HG02678 (cell line): Measurements from ENCODE around the gene TRPC6.

ENCODE experiments used
- ATAC-seq: cut with Tn5 transposase; IDR thresholded peaks from one replicate; pipeline ENCODE4 v1.9.1; 2021; ENCODE audit warnings: mild to moderate bottlenecking, moderate library complexity; ENCODE audit not compliant: unreplicated experiment

The TRPC6 gene

DNA sequence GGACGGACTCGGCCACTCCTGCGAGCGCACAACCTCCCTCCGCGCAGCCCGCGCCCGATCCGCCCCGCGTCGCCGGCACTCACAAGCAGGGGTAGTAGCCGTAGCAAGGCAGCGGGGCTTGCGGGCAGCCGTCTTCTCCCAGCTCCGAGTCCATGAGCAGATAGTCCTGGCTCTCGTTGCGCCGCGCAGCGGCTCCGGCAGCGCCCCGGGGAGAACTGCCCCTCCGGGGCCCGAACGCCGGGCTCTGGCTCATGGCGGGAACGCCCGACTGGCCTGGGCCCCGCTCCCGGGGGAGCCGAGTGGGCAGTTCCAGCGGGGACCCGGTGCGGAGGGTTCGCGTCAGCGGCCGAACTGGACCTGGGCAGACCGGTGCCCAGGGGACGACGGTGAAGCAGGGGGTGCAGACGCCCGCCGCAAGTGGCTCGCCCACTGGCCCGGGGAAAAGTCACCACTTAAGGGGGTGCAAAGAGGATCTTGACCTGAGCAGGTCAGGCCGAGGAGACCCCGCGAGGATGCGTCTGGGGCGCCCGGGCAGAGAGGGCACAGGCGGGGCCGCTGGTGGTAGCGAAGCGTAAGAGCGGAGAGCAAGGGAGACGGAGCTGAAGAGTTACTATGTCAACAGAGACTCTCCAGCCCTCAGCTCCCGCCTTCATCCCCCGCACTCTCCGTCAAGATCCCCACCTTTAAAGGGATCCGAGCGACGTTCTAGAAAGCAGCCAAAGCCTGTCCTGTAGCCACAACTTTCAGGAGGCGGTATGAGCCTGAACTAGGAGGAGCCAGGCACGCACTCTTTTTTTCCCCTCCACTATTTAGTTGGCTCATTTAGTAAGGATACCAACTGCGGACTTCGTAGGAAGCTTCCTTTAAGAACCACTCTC is at the start of gene TRPC6:
TRPC6 (minus strand) TSS at position 757 of the 878 bp plus-strand sequence; CDS start at position 253, 504 bp downstream.
- ATAC-seq, result no peak

DNA sequence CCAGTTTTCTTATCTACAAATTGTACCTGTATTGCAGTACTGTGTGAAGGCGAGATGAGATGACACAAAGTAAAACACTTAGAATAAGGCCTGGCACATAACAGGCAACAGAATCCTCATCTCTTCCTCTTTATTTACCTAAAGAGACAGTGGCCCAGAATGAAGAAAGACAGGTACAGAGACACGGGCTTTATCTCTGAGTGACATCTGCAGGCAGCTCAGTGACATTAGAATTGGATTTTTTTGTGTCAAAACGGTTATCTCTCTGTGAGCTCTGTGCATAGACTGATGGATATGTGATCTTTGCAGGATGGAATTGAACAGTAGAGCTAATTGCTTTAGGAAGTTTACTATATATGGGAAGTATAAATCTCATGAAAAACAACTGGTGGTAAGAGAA is 36.2 kb upstream of the TRPC6 start:
- ATAC-seq, result no peak

DNA sequence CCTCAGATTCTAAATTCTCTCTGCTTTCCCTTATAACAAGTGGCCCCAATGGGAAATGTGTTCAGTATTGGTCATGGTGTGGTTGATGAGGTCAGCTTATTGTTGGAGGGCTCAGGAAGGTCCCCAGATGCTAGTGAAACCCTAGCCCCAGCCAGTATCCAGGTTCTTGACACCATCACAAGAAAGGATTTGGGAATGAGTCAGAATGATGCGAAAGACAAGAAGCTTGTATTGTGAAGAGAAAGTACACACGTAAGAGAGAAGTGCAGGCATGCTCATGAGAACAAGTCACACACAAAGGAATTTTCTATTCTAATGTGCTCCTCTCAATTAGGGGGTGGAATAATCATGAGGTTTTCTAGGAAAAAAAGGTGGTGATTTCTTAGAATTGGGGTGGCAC is 34.9 kb upstream of the TRPC6 start:
- ATAC-seq, result no peak

DNA sequence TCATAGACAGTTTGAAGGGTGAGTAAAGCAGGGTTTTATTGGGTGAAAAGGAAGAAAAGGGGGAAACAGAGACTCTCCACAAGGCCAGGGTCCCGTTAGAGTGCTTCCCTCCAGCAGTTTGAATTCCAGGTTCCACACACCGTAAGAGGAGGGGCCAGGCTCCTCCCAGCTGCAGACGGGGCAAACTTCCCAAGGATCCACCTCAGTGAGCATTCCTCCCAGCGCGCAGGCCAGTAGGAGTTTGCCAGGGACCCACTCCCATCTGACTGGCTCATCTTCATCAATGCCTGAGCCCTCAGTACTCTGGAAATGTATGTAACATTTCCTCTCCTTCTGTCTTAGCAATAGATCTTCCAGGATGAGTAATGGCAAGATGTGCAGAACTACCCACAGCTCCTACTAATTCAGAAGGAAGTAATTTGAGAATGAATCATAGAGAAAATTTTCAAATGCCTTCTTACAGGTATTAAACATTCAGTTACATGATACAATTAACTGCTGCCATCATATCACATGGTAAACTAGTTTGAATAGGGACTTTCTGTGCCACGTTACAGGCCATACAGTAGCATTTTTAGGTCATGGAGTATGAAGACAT is 34.0 kb upstream of the TRPC6 start:
- no peak for ATAC-seq

DNA sequence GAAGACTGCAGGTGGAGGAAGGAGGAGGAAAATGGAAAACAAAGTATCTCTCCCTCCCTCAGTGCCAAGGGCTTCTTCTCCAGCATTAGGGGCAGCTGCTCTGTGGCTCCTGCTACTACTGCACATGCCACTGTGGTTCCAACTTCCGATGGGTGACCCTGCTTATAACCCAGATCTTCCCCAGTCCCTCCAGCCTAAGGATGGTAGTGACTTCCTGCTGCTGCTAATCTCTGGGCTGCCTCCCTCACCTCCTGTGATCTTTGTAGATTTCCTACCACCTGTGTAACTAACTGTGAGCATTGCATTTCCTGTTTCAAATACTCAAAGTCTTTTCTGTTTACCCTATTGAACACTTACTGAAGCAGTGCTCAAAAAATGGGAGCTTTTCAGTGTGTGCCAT is 28.7 kb upstream of the TRPC6 start:
- ATAC-seq, result no peak

DNA sequence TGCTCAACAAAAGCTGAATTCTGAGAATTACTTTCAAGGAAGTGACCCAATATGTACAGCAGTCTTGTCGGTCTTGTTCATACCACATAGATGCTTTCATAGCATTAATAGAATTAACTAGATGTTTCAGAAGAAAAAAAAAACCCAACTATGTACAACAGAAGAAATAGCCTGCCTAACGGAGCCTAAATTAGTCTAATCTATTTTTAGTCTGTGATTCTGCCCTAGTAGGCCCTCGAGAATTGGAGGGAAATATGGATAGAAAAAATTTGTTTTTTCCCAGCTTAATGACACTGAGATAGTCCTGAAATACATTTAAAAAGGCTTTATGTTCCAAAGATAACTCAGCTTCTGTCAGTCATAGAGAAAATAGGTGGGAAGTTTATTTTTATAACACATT is 17.1 kb upstream of the TRPC6 start:
- ATAC-seq, result no peak

DNA sequence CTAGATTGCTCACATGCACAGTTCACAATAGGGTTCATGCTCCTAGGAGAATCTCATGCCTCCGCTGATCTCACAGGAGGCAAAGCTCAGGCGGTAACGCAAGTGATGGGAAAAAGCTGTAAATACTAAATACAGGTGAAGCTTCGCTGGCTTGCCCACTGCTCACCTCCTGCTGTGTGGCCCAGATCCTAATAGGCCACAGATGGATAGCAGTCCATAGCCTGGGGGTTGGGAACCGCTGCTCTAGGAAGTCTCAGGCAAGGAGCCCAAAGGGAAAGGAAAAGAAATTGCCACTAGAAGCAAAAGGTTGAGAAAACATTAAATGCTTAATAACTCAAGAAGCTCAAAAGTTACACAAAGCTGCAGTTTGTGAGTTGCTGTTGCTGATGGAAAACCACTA is 3.2 kb upstream of the TRPC6 start:
- no peak for ATAC-seq

DNA sequence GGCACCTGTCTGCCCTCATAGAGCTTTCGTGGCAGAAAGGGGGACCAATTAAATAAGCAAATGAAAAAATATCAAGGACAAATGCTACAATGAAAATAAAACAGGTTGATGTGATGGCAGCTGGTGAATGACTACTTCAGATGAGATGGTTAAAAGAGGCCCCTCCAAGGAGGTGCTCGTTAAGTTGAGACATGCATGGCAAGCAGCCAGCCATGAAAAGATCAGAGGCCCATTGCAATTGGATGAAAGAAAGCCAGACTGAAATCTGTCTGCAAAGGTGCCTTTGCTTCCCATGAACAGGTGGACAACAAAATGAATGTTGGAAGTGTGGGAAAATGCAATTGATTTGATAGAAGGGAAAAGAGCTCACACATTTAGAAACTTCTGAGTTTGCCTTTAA is 848 bp upstream of the TRPC6 start:
- ATAC-seq, result no peak

DNA sequence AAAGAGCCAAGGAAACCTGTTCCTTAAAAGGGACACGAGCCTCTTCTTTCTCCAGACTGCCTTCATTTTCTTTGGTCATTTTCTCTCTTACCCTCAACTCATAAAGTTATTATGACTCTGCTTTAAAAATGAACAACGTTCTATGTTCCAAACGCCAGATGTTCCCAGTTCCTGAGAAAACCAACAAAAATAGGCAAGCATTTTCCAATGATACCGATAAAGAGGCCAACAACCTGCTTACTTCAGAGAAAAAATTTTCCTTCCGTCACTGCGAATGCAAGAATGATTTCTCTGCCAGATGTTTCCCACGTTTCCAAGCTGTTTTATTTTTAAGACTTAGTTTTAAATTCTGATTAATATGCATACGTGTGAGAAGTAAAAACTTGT is 315 bp upstream of the TRPC6 start:
- ATAC-seq, result no peak

DNA sequence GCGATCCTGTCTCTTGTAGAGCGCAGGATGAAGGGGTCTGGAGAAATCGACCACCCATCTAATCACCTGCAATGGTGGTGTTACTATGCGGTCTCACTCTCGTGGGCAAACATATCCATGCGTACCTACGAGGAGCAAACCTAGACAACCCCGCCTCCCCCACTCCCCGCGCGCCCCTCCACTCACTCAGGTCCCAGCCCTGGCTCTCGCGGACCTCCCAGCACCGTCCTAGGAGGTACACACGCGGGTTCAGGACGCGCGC is 887 bp downstream of the TRPC6 start:
- ATAC-seq, result no peak

DNA sequence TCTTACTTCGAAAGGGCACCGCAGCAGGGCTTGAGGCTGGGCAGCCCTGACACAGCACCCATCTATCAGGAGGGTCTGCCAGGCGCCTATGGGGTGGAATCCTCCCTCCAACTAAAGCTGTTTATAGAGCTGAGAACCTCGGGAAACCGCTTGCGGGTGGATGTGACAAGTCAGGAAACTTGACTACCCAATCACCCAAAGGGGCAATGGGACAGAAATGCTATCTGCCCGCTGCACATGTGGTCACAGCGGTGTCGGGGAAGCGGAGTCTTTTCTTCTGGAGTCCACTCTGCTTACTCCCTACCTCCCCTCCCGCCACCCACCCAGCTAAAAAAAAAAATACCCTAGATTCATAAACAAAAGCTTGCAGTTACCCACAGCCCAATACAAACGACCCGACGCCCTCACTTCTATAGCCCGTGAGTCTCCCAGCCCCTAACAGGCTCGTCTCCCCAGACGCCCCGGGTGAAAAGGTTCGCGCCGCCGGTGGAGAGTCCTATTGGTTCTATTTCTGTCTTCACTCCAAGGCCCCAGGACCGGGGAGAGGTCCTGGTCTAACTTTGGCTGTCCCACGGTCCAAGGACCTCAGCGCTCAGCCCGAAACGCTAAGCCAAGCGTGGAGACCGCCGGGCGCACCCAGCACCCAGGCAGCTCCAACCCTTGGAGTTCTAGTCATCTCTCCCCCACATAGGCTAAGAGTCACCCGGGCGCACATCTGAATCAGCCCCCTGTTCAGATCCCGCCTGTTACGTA is 1.4 kb downstream of the TRPC6 start:
- no peak for ATAC-seq

DNA sequence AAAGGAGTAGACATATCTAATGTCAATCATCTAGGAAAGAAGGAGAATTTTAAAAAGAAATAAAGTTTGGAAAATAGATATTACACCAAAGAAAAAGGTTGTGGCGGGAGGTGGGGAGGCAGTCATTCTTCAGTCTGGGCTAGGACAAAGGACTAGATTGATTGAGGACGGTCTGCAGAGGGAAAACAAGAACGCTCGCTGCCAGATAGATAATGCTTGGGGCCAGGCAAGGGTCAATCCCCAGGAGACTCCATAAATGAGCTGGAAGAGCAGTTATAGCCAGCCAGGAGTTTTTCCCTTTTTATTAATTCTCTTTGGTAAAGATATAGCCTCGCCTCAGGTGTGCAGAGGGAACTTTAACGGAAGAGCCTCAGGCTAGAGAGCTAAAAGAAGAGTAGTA is 6.3 kb downstream of the TRPC6 start:
- ATAC-seq, result no peak

DNA sequence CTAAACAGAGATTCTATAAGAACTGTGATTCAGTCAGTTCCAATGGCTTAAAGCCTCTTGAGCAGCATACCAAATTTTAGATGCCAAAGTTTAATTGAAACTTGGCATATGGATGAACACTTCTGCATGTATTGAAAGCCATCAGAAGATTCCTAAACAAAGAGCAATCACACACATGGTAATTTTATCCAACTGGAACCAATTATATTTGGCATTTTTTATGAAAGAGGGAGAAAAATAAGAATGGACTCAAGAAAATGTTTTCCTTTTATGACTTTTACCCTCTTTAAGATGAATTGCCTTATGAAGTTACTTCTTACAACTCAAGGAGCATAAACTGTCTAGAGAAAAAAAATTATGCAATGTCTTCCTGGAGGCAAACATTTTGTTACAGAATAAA is 7.4 kb downstream of the TRPC6 start:
- ATAC-seq, result no peak

DNA sequence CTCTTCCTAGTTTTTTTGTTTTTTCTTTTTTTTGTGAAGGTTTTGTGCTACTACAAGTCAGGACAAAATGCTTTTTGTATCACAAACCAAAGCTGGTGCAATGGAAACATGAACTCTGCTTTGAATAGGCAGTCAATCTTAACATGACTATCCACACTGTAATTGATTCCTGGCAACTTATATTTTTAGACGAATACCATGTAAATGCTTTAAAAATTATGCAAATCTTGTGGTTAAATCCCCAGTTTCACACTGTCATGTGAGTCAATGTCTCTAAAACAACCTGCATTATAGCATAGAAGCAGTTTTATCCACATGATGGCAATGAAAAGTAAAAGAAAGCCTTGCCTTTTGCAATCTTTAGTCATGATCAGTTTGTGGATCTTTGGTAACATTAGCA is 8.9 kb downstream of the TRPC6 start:
- no peak for ATAC-seq

DNA sequence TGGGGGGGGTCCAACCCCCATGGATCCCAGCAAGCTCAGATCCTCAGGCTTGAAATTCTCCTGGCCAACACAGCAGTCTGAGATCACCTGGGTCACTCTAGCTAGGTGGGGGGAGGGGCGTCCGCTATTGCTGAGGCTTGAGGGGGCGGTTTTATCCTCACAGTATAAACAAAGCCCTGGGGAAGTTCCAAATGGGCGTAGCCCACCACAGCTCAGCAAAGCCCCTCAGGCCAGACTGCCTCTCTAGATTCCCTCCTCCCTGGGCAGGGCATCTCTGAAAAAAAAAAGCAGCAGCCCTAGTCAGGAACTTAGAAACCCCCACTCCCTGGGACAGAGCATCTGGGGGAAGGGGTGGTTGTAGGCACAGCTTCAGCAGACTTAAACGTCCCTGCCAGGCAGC is 16.7 kb downstream of the TRPC6 start:
- ATAC-seq, result no peak

DNA sequence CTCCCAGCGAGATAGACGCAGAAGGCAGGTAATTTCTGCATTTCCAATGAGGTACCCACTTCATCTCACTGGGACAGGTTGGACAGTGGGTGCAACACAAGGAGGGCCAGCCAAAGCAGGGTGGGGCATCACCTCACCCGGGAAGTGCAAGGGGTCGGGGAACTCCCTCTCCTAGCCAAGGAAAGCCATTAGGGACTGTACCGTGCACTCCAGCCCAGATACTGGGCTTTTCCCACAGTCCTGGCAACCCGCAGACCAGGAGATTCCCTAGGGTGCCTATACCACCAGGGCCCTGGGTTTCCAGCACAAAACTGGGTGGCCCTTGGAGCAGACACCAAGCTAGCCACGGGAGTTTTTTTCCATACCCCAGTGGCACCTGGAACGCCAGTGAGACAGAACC is 17.2 kb downstream of the TRPC6 start:
- ATAC-seq, result no peak

DNA sequence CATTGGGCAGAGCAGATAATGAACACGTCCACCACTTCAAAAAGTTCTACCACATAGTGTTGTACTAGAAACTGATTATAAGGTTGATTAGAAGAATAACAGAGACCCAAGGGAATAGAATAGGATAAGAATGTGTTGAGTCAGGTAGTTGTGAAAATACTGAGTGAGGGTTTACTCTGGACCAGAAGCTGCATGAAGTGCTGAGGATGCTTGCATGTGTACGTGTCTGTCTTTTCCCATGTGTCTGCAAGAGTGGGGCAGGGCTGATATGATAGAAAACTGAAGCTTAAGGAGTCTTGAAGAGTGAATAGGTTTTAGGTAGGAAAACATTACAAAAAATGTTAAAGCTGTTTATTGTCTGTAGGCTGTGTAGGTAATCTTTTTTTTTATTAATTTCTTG is 20.6 kb downstream of the TRPC6 start:
- ATAC-seq, result no peak

DNA sequence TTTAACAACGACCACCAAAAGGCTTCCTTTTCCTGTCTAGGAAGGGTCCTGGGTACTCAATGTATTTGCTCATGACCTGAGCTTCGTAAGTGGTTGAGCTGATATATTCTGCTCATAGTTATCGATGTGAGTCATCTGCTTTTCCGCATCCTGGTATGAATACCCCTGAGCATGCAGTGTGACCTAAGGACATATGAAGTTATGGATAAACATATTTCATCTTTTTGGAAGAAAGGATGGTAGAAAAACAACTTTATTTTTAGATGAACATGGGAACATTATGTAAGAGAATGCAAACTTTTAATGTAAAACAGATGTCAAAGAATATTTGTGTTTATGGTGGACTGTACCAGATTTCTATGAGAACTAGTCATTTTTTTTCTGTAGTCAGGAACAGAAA is 28.4 kb downstream of the TRPC6 start:
- no peak for ATAC-seq

DNA sequence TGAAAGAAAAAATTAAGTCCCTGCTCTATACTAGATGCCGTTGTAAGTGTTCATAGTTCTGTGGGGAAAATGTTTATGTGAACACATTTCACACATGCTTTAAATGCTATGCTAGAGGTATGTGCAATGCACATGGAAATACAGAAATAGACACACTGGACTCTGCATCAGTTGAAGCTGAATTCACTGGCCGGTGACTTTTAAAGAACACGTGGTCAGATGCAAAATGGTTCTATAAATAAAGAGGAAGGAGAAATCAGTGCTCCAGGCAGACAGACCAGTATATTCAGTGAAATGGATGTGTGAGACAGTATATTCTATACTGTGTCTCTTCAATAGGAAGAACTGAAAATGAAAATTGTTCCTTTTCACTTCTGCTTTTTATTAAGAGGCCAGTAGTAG is 29.9 kb downstream of the TRPC6 start:
- ATAC-seq, result peak; percentile 96

DNA sequence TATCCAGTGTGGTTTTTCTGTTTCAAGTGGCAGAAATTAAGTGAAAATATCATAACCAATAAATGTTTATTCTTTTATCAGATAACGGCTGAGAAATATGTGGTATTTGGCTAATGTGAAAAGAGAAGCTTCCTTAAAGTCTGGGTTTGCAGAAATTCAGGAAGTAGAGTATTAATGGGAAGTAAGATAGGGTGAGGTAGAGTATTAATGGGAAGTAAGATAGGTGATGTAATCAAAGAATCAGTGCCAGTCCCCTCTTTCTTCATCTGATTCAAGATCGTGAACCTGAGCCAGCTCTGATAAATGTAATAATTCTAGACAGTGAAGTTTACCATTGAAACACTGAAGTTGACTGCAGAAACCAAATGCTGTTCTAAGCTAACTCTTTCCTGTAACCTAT is 30.9 kb downstream of the TRPC6 start:
- ATAC-seq, result no peak

DNA sequence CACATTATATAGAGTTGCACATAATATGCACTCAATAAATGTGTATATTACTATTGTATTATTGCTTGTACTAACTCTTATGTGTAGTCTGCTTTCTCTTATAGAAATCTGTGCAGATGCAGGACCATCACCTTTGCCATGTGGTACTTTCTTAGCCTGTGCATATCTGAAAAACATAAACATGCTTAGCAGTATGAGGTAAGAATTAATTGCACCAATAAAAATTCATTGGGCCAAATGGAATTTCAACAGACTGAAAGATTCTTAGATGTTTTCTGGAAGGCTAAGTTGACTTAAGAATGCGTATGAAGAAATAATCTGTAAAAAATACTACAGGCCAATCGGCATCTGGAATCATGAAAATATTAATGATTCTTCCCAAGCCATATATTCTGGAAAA is 55.3 kb downstream of the TRPC6 start:
- ATAC-seq, result no peak

DNA sequence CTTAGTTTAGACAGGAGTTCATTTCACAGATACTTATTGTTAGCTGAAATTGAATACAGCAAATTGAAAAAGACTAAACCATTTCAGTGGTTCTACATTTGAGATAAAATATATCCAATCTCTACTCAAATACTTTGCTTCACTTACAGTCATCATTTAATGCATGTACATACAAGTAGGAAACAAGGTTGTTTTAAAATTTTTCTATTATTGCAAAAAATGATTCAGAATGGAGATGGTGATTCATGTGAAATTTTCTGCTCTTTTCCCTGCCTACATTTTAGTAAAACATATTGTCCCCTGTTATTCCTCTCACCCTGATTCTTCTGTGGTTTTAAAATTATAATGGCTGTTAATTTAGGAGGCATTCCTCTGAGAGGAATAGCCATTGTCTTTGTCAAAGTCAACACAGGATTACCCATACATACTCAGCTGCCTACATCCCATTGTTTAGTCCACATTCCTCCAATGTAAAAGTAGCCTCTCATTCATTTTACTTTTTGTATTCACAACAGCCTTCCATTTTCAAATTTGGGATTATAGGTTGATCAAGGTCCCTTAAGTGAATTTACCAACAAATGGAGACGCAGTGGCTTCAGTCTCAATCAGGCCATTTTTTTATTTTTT is 60.1 kb downstream of the TRPC6 start:
- ATAC-seq, result no peak
